Measurements from ENCODE around the gene KRT12. TPM values are rescaled to one million over a fixed set of nuclear protein-coding genes. Genes with fewer than 3 reads are reported as not detected.

The KRT12 gene
- total RNA-seq, 6 experiments from 2014 or later, result not detected

DNA sequence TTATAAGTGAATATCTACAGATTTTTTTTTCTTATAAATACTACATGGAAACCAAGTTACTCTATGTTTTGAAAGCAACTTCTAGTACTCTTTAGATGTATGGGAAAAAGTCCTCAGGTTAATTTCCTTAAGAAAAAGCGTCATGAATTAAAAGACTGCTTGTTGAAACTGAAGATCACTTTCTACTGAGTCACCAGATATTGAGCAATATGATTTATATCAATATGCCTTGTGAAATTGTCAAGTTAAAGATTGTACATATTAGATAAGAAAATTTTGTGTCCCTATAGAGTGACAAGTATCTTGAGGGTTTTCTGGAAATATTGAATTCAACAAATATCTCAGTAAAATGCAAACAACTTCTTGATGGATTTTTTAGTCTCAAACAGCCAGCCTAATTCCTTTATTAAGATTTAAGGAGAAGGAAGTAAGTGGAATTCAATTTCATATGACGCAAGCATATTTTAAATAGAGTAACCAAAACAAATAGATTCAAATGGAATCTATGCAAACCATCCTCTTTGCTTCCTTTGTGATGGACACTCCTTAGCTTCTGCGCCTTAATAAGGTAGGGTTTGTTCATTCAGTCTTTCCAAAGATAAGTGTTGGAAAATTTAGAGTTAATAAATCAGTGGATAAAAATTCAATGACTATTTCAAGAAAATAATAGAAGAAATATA lies 16.6 kb downstream of the KRT12 start:
- H3K4me1 Mint-ChIP-seq (ENCODE audit: low read depth), result peaks cover 43% of the 10 kb centered on the region
- H3K36me3 Mint-ChIP-seq (ENCODE audit: low read depth), result no peaks in the 10 kb centered on the region
- TF ChIP-seq, protein P1, sequence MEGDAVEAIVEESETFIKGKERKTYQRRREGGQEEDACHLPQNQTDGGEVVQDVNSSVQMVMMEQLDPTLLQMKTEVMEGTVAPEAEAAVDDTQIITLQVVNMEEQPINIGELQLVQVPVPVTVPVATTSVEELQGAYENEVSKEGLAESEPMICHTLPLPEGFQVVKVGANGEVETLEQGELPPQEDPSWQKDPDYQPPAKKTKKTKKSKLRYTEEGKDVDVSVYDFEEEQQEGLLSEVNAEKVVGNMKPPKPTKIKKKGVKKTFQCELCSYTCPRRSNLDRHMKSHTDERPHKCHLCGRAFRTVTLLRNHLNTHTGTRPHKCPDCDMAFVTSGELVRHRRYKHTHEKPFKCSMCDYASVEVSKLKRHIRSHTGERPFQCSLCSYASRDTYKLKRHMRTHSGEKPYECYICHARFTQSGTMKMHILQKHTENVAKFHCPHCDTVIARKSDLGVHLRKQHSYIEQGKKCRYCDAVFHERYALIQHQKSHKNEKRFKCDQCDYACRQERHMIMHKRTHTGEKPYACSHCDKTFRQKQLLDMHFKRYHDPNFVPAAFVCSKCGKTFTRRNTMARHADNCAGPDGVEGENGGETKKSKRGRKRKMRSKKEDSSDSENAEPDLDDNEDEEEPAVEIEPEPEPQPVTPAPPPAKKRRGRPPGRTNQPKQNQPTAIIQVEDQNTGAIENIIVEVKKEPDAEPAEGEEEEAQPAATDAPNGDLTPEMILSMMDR (IDR thresholded peaks at IDR 0.05), result no peak
- no peaks in the 10 kb centered on the region for H3K9me3 Mint-ChIP-seq
- peaks cover 5% of the 10 kb centered on the region for H3K27me3 Mint-ChIP-seq (ENCODE audit: insufficient read depth)
- H3K27ac Mint-ChIP-seq, result no peak overlapping the region
- DNase-seq, result no peak
- no peak overlapping the region for H3K4me3 Mint-ChIP-seq

- no peaks in the 10 kb centered on the region for H3K9me3 Mint-ChIP-seq
- peaks cover 5% of the 10 kb centered on the region for H3K27me3 Mint-ChIP-seq (ENCODE audit: insufficient read depth)
- H3K4me1 Mint-ChIP-seq (ENCODE audit: low read depth), result peaks cover 37% of the 10 kb centered on the region
- no peak for DNase-seq
- H3K27ac Mint-ChIP-seq, result no peak overlapping the region
- TF ChIP-seq, protein P1 (IDR thresholded peaks at IDR 0.05), result no peak
- H3K4me3 Mint-ChIP-seq, result no peak overlapping the region
- no peaks in the 10 kb centered on the region for H3K36me3 Mint-ChIP-seq (ENCODE audit: low read depth)
Observed at GRCh38 chr17:40849723-40850122, 17.3 kb downstream of the KRT12 start.

DNA sequence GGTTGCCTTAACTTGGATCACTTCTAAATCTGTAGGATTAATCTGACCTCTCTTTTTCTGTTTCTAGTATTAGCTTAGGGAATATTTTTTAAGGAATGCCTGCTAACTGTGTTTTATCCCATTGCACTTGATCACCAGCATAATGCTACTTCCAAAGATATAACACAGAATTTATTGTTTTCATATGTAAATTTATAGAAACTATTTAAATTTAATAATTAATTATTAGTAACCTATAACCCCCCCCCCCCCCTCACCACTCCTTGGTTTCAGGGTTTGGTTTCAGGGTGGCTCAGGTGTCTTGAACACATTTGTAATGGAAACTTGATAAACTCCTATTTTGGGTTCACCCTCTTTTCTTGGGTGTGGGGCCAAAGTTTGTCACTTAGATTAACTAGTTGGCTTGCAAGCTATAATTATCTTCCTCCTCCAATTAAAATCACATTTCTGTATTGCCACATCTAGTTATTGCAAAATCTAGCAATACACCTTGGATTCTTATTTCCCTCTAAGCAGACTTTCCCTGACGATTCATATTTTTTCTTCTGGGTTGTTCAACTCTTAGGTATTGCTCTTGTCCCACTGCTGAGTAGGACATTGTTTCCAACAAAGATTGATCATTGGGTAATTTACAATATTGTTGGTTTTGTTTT lies 18.3 kb downstream of the KRT12 start:
- H3K27me3 Mint-ChIP-seq (ENCODE audit: insufficient read depth), result peaks cover 12% of the 10 kb centered on the region
- H3K4me3 Mint-ChIP-seq, result no peak overlapping the region
- DNase-seq, result no peak
- H3K27ac Mint-ChIP-seq, result no peak overlapping the region
- H3K4me1 Mint-ChIP-seq (ENCODE audit: low read depth), result peaks cover 26% of the 10 kb centered on the region
- H3K9me3 Mint-ChIP-seq, result no peaks in the 10 kb centered on the region
- TF ChIP-seq, protein P1 (IDR thresholded peaks at IDR 0.05), result no peak
- no peaks in the 10 kb centered on the region for H3K36me3 Mint-ChIP-seq (ENCODE audit: low read depth)

GRCh38 chr17:40846515-40847144 lies 20.4 kb downstream of the KRT12 start:
- no peak for DNase-seq
- H3K36me3 Mint-ChIP-seq (ENCODE audit: low read depth), result no peaks in the 10 kb centered on the region
- TF ChIP-seq, protein P1 (IDR thresholded peaks at IDR 0.05), result no peak
- no peak overlapping the region for H3K27ac Mint-ChIP-seq
- no peaks in the 10 kb centered on the region for H3K9me3 Mint-ChIP-seq
- H3K27me3 Mint-ChIP-seq (ENCODE audit: insufficient read depth), result peaks cover 17% of the 10 kb centered on the region
- H3K4me1 Mint-ChIP-seq (ENCODE audit: low read depth), result peaks cover 14% of the 10 kb centered on the region; the same call in 1 of the 2 replicates
- H3K4me3 Mint-ChIP-seq, result no peak overlapping the region

GRCh38 chr17:40844671-40845107 lies 22.3 kb downstream of the KRT12 start:
- peaks cover under 1% of the 10 kb centered on the region; the same call in 1 of the 2 replicates for H3K4me1 Mint-ChIP-seq (ENCODE audit: low read depth)
- TF ChIP-seq, protein P1 (IDR thresholded peaks at IDR 0.05), result no peak
- H3K4me3 Mint-ChIP-seq, result no peak overlapping the region
- no peaks in the 10 kb centered on the region for H3K36me3 Mint-ChIP-seq (ENCODE audit: low read depth)
- peaks cover 17% of the 10 kb centered on the region for H3K27me3 Mint-ChIP-seq (ENCODE audit: insufficient read depth)
- DNase-seq, result no peak
- H3K9me3 Mint-ChIP-seq, result no peaks in the 10 kb centered on the region
- no peak overlapping the region for H3K27ac Mint-ChIP-seq

Data from HFFc6 (cell line).